Heart left ventricle (tissue), 13 donors: ENCODE measurements around the gene HS3ST3A1.

Experiments used
- CTCF ChIP-seq, 12 donors: fragments of 200-600 bp; sonication (generic) in 4 of 12; IDR thresholded peaks; one replicate each; pipeline versions ENCODE4 v1.5.0 to v1.8.0; 2018 to 2022; ENCODE audit warnings: antibody characterized with exemption in 12 of 12, mild to moderate bottlenecking in 5 of 12
- POLR2A ChIP-seq, 2 donors: fragments of 450-650 bp; IDR thresholded peaks; one replicate each; pipeline ENCODE4 v1.6.1; 2017; ENCODE audit warnings: antibody characterized with exemption in 2 of 2, mild to moderate bottlenecking in 2 of 2, moderate library complexity in 2 of 2
- donor health status: ischemic (EF 13 %, LVEDD 7.1; RV severe dilation, severe dysfunction).
- donor health status: DM: no; HTN: yes; CAD: no.
- donor health status: DM: no; HTN: no; CAD: no.
- donor health status: ischemic (EF 25% LVEDD 6.9; RV normal size, moderate dysfunction).
- donor health status: ischemic (EF 25% LVEDD 5.7; RV mildly dilated, moderate dysfunction).
- donor health status: ischemic (EF 35%, LVEDD 5.7; RV mildly dilated, moderate dysfunction).
- donor health status: nonischemic (EF 11% LVEDD 7.7; RV severe dilation, severe dysfunction).
- donor health status: DM: yes; HTN: yes; CAD: no.
- donor health status: PGD.
- donor health status: ischemic (EF 29% LVEDD 5.4; RV normal size, mild dysfunction).
- donor health status: nonischemic (EF 23%, LVEDD 6.1; RV moderate dilation, normal function).

GRCh38 chr17:13508896-13509295 lies 92.8 kb downstream of the HS3ST3A1 start:
- TF ChIP-seq CTCF (IDR thresholded peaks at IDR 0.05) (no peak), POLR2A (IDR thresholded peaks at IDR 0.05) (no peak)
